ENCODE measurements around the gene POC1A.
A peak's percentile ranks its signal among the peaks of the same experiment; 100 is the strongest.

POC1A gene

GRCh38 chr3:52097851-52098507, 56.2 kb downstream of the POC1A start:
- H3K27ac Mint-ChIP-seq: no peak overlapping the region
- H3K36me3 Mint-ChIP-seq (ENCODE audit: low read depth): peaks cover 26% of the 10 kb centered on the region
- no peaks in the 10 kb centered on the region for H3K27me3 Mint-ChIP-seq (ENCODE audit: low read depth)
- H3K4me3 Mint-ChIP-seq: no peak overlapping the region
- H3K4me1 Mint-ChIP-seq (ENCODE audit: low read depth): no peaks in the 10 kb centered on the region
- peaks cover 3% of the 10 kb centered on the region for H3K9me3 Mint-ChIP-seq

DNA sequence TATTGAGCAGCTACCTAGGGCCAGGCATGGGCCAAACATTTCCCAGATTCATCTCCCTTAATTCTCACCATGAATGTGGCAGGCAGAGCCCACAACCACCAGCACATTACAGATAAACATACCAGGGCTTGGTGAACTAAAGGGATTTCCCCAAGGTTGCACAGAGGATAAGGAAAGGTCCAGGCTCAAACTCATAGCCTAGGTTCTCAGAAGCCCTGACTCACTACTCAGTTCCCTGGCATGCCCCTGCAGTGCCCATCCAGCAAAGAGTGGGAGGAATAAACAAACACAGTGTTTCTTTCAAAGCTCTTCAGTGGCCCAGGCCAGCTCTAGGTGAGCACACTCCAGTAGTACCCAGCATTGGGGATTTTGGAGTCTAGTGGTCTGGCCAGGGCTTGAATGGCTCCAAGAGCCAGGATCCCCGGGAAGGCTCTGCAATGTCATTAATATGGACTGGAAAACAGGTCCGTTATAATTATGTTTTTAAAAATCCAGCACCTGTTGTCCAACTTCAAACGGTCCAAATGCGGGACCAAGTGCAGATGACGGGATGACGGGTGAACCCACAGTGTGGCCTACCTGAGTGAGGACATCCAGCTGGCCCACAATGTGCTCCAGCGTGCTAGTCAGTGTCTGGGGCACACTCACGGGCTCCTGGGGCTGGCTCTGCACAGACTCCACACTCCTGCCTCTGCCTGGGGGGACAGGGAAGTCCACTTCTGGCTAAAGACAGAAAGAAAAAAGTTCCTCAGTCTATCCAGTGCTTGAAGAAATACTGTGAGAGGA, 58.0 kb downstream of the POC1A start:
- Mint-ChIP-seq H3K4me3 (no peak overlapping the region), H3K27ac (no peak overlapping the region), H3K36me3 (ENCODE audit: low read depth) (peaks cover 12% of the 10 kb centered on the region), H3K4me1 (ENCODE audit: low read depth) (no peaks in the 10 kb centered on the region), H3K9me3 (peaks cover under 1% of the 10 kb centered on the region), H3K27me3 (ENCODE audit: low read depth) (no peaks in the 10 kb centered on the region)

GRCh38 chr3:52094571-52095485, 59.4 kb downstream of the POC1A start:
- H3K36me3 Mint-ChIP-seq (ENCODE audit: low read depth): peaks cover 3% of the 10 kb centered on the region
- H3K9me3 Mint-ChIP-seq: no peaks in the 10 kb centered on the region
- no peaks in the 10 kb centered on the region for H3K27me3 Mint-ChIP-seq (ENCODE audit: low read depth)
- H3K4me3 Mint-ChIP-seq: no peak overlapping the region
- H3K27ac Mint-ChIP-seq: no peak overlapping the region
- no peaks in the 10 kb centered on the region for H3K4me1 Mint-ChIP-seq (ENCODE audit: low read depth)

- H3K4me1 Mint-ChIP-seq (ENCODE audit: low read depth): no peaks in the 10 kb centered on the region
- H3K27me3 Mint-ChIP-seq (ENCODE audit: low read depth): no peaks in the 10 kb centered on the region
- peaks cover 3% of the 10 kb centered on the region for H3K36me3 Mint-ChIP-seq (ENCODE audit: low read depth)
- no peak overlapping the region for H3K27ac Mint-ChIP-seq
- no peak overlapping the region for H3K4me3 Mint-ChIP-seq
- H3K9me3 Mint-ChIP-seq: no peaks in the 10 kb centered on the region
Observed at GRCh38 chr3:52093756-52094545, 60.3 kb downstream of the POC1A start.

- Mint-ChIP-seq H3K27me3 (ENCODE audit: low read depth) (no peaks in the 10 kb centered on the region), H3K4me3 (no peak overlapping the region), H3K36me3 (ENCODE audit: low read depth) (peaks cover 3% of the 10 kb centered on the region), H3K4me1 (ENCODE audit: low read depth) (peaks cover 4% of the 10 kb centered on the region), H3K27ac (no peak overlapping the region), H3K9me3 (no peaks in the 10 kb centered on the region)
Observed at GRCh38 chr3:52092891-52093290, 61.3 kb downstream of the POC1A start.

DNA sequence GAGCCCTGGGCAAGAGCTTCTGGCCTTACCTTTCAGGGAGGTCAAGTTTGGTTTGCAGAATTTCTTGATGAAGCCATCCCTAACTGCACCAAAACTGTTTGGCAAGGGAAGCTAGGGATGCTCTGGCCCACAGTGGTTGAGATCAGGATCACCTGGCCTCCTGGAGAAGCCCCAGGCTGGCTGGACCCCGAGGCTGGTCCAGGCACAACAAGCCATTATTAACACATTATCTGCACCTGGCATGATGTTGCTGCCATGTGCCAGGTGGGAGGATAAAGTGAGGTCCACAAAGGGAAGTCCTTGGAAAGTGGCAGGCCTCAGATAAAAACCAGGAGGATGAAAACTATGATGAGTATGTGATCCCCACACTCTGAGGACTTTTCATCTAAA, 62.0 kb downstream of the POC1A start:
- H3K9me3 Mint-ChIP-seq: no peaks in the 10 kb centered on the region

DNA sequence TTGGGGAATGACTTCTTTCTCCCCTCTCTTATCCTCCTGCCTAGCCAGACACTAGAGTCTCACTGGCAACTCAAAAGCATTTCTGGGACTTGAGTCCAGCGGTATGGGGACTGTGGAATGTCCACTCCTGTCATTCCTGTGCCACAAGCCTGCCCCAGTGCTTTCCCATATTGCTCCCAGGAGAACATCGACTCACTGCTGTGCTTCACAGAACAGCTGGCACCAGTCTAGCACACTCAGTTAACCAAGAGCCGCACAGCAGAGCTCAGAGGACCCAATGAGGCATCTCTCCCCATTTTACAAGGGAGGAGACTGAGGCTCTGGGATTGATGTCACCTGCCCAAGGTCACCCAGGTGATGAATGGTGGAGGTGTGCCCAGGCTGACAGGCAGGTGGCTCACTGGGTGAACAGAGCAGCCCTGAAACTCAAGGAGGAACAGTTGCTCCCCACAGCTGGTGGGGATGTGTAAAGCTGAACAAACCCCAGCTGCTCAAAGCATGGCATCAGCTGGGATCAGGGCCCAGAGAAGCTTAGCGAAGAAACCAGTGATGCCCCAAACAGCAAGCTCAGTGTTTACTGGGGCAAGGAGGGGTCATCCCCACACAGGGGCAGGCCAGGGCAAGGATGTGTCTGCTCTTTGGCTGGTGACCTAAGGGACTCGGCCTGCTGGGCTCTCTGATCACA, 62.5 kb downstream of the POC1A start:
- Mint-ChIP-seq H3K27ac (no peak overlapping the region), H3K9me3 (no peaks in the 10 kb centered on the region), H3K27me3 (ENCODE audit: low read depth) (no peaks in the 10 kb centered on the region), H3K36me3 (ENCODE audit: low read depth) (peaks cover 3% of the 10 kb centered on the region), H3K4me3 (no peak overlapping the region), H3K4me1 (ENCODE audit: low read depth) (peaks cover 15% of the 10 kb centered on the region)

More for the DNA sequence above, 62.0 kb downstream of the POC1A start:
- peak overlapping the region; percentile 20 for H3K27ac Mint-ChIP-seq
- H3K27me3 Mint-ChIP-seq (ENCODE audit: low read depth): no peaks in the 10 kb centered on the region
- H3K4me3 Mint-ChIP-seq: no peak overlapping the region
- peaks cover 3% of the 10 kb centered on the region for H3K36me3 Mint-ChIP-seq (ENCODE audit: low read depth)
- peaks cover 10% of the 10 kb centered on the region for H3K4me1 Mint-ChIP-seq (ENCODE audit: low read depth)

GRCh38 chr3:52090933-52091468, 63.2 kb downstream of the POC1A start:
- no peak overlapping the region for H3K27ac Mint-ChIP-seq
- no peak overlapping the region for H3K4me3 Mint-ChIP-seq
- H3K36me3 Mint-ChIP-seq (ENCODE audit: low read depth): peaks cover 1% of the 10 kb centered on the region
- H3K9me3 Mint-ChIP-seq: no peaks in the 10 kb centered on the region
- peaks cover 19% of the 10 kb centered on the region for H3K4me1 Mint-ChIP-seq (ENCODE audit: low read depth)
- no peaks in the 10 kb centered on the region for H3K27me3 Mint-ChIP-seq (ENCODE audit: low read depth)

DNA sequence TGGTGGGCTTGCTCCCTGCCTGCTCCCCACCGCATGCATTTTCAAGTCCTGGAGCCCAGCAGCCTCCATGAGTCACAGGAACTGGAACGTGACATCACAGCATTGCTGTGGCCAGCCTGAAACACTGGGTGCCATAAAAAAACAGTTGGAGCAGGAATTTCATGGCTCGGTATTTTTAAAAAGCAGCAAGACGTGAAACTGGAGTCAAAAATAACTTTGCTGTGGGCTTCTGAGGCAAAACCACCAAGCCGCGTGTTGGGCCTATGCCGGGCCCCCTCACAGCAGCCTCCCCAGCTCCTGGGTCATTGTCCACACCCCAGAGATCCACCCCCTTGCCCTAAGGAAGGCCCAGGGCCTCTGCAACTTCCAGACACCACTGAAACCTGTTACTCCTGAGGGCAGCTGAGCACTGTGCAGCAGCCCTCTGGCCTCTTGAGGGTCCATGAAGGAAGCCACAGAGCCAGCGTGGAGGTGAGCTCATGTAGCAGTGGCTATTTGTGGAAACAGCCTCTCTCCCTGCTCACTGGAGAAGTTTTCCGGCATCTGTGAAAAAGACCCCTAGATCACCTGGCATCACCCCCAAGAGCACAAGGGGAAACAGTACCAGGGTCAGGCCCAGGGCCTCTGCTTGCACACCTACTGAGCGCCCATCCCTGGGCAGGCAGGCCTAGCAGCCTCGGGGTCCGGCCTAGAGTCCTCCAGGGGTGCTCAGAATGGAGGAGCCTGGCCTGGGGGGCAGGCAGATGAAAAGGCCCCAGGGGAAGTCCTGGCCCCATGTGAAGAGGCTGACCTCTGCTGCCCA, 63.9 kb downstream of the POC1A start:
- Mint-ChIP-seq H3K4me1 (ENCODE audit: low read depth) (peaks cover 22% of the 10 kb centered on the region), H3K36me3 (ENCODE audit: low read depth) (peaks cover 1% of the 10 kb centered on the region), H3K27me3 (ENCODE audit: low read depth) (no peaks in the 10 kb centered on the region), H3K9me3 (no peaks in the 10 kb centered on the region), H3K4me3 (no peak overlapping the region), H3K27ac (no peak overlapping the region)

- Mint-ChIP-seq H3K27me3 (ENCODE audit: low read depth) (no peaks in the 10 kb centered on the region), H3K9me3 (no peaks in the 10 kb centered on the region), H3K36me3 (ENCODE audit: low read depth) (peaks cover 1% of the 10 kb centered on the region), H3K4me1 (ENCODE audit: low read depth) (peaks cover 22% of the 10 kb centered on the region), H3K4me3 (no peak overlapping the region), H3K27ac (no peak overlapping the region)
Observed at GRCh38 chr3:52089691-52090090, 64.5 kb downstream of the POC1A start.

GRCh38 chr3:52088445-52089367, 65.5 kb downstream of the POC1A start:
- Mint-ChIP-seq H3K27me3 (ENCODE audit: low read depth) (no peaks in the 10 kb centered on the region), H3K4me1 (ENCODE audit: low read depth) (peaks cover 22% of the 10 kb centered on the region), H3K27ac (no peak overlapping the region), H3K4me3 (no peak overlapping the region), H3K36me3 (ENCODE audit: low read depth) (no peaks in the 10 kb centered on the region), H3K9me3 (no peaks in the 10 kb centered on the region)

DNA sequence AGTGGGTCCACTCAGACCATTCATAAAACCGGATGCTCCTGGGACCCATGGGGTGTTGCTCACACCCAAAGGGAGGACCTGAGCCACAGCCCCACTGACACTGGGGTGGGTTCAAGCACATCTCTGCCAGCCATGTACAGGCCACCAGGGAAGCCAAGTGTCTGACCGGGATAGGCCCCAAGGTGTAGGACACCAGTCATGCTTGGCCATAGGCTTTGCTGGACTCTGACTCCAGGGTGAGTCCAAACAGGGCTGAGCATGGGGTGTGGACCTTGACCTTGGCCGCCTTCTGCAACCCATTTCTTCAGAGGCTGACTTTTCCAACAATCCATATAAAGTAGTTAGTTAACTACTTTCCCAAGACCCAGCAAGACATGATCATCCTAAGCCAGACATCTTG, 66.5 kb downstream of the POC1A start:
- H3K4me3 Mint-ChIP-seq: no peak overlapping the region
- H3K27ac Mint-ChIP-seq: peak overlapping the region; percentile 20
- no peaks in the 10 kb centered on the region for H3K36me3 Mint-ChIP-seq (ENCODE audit: low read depth)
- H3K9me3 Mint-ChIP-seq: no peaks in the 10 kb centered on the region
- H3K27me3 Mint-ChIP-seq (ENCODE audit: low read depth): no peaks in the 10 kb centered on the region
- H3K4me1 Mint-ChIP-seq (ENCODE audit: low read depth): peaks cover 22% of the 10 kb centered on the region
